Muscle of back (tissue), 13 donors: ENCODE data around the gene ALDH1L2. TPM values are rescaled to one million over a fixed set of nuclear protein-coding genes. Genes with fewer than 3 reads are reported as not detected.
A peak's percentile ranks its signal among the peaks of the same experiment; 100 is the strongest.
"Not testable (repeated sequence)": the region's sequence is repeated elsewhere in the genome, so short reads cannot be mapped to it uniquely, and the experiment has no call there.

Experiments used
- DNase-seq, 3 donors: peaks; one replicate each; pipeline versions ENCODE4 v3.0.0 to v3.0.0-alpha.2; 2013
- long read RNA-seq, 9 donors: transcript quantifications; one replicate each; lab custom pipeline, GENCODE V29; 2026
- polyA plus RNA-seq, 10 donors: library from polyadenylated mRNA; unstranded; fragments of 120-200 nt; gene quantifications; one replicate each; pipeline ENCODE4 v1.2.1, GENCODE V29; 2013; ENCODE audit not compliant: insufficient read length in 10 of 10

ALDH1L2 gene
- 10 to 100 TPM in 4 of 10 donors, 1 to 10 TPM in 6; 5.2 to 10.7 (median 9.0) TPM for polyA plus RNA-seq
- long read RNA-seq, donor 1, result 0 reads
- long read RNA-seq, donor 2, result 0 reads
- long read RNA-seq, donor 3, result 0 reads
- long read RNA-seq, donor 4, result 0 reads
- long read RNA-seq, donor 5, result 0 reads
- long read RNA-seq, donor 6, result 0 reads
- long read RNA-seq, donor 7, result 0 reads
- long read RNA-seq, donor 8, partial matches to known transcripts, result 13 of 13 reads
- long read RNA-seq, donor 8, other reads (novel, unspliced or antisense), result 0 of 13 reads
- long read RNA-seq, donor 9, result 0 reads

GRCh38 chr12:105084251-105085250 is at the start of gene ALDH1L2:
TSS of gene ALDH1L2 (minus strand) at chr12:105084458. CDS start at chr12:105084436, 22 bp downstream.
- DNase-seq, result peak; percentile 75 to 81 (median 81)

GRCh38 chr12:105120551-105120950 is 36.3 kb upstream of the ALDH1L2 start:
- no peak for DNase-seq

GRCh38 chr12:105116969-105117368 is 32.7 kb upstream of the ALDH1L2 start:
- no peak for DNase-seq

- no peak for DNase-seq
Observed at GRCh38 chr12:105113094-105113493, 28.8 kb upstream of the ALDH1L2 start.

- DNase-seq, result no peak
Observed at GRCh38 chr12:105110851-105111250, 26.6 kb upstream of the ALDH1L2 start.

GRCh38 chr12:105109465-105110212 is 25.4 kb upstream of the ALDH1L2 start:
- no peak for DNase-seq

- DNase-seq, result peak; percentile 94 to 98 (median 96)
Observed at GRCh38 chr12:105107494-105108371, 23.5 kb upstream of the ALDH1L2 start, which contains the start of gene WASHC4. TSS of gene WASHC4 (plus strand) at chr12:105107731. CDS start at chr12:105107801, 70 bp downstream.

GRCh38 chr12:105107171-105107493 is 22.9 kb upstream of the ALDH1L2 start:
- DNase-seq, result no peak

- no peak for DNase-seq
Observed at GRCh38 chr12:105106621-105107020, 22.4 kb upstream of the ALDH1L2 start.

GRCh38 chr12:105104762-105105161 is 20.5 kb upstream of the ALDH1L2 start:
- no peak for DNase-seq

- no peak for DNase-seq
Observed at GRCh38 chr12:105102673-105103072, 18.4 kb upstream of the ALDH1L2 start.

- DNase-seq, result peak in 1 of 3 donors; percentile 6
Observed at GRCh38 chr12:105100998-105101397, 16.7 kb upstream of the ALDH1L2 start.

- DNase-seq, result no peak
Observed at GRCh38 chr12:105100207-105100985, 16.1 kb upstream of the ALDH1L2 start.

- no peak for DNase-seq
Observed at GRCh38 chr12:105099356-105099755, 15.1 kb upstream of the ALDH1L2 start.

- not testable (repeated sequence) for DNase-seq
Observed at GRCh38 chr12:105095338-105095737, 11.1 kb upstream of the ALDH1L2 start.

- no peak for DNase-seq
Observed at GRCh38 chr12:105092336-105092735, 8.1 kb upstream of the ALDH1L2 start.

- DNase-seq, result no peak
Observed at GRCh38 chr12:105091476-105092206, 7.4 kb upstream of the ALDH1L2 start.

- DNase-seq, result no peak
Observed at GRCh38 chr12:105090361-105090760, 6.1 kb upstream of the ALDH1L2 start.

- no peak for DNase-seq
Observed at GRCh38 chr12:105089817-105090216, 5.6 kb upstream of the ALDH1L2 start.
